Ovary (tissue), 9 donors: ENCODE measurements around the gene RNF38. TPM values are rescaled to one million over a fixed set of nuclear protein-coding genes. Genes with fewer than 3 reads are reported as not detected.
"Not testable (repeated sequence)": the region's sequence is repeated elsewhere in the genome, so short reads cannot be mapped to it uniquely, and the experiment has no call there.

Experiments used
- DNase-seq, 5 donors: peaks; one replicate each; pipeline ENCODE4 v3.0.0-alpha.2; 2019 to 2020
- H3K27ac ChIP-seq, 2 donors: fragments of 200-600 bp; one replicate each; pipeline versions ENCODE4 v1.5.1 to v1.8.0; 2019 to 2022
- H3K27me3 ChIP-seq: fragments of 200-600 bp; one replicate; pipeline ENCODE4 v1.8.0; 2022
- H3K36me3 ChIP-seq: fragments of 200-600 bp; sonication (generic); one replicate; pipeline ENCODE4 v1.5.1; 2019
- H3K4me1 ChIP-seq: one replicate; pipeline ENCODE4 v1.8.1; 2013; ENCODE audit warnings: mild to moderate bottlenecking, moderate library complexity; ENCODE audit not compliant: insufficient read depth
- H3K4me3 ChIP-seq: fragments of 200-600 bp; sonication (generic); one replicate; pipeline ENCODE4 v1.5.1; 2017
- H3K9me3 ChIP-seq, 2 donors: fragments of 200-600 bp in 1 of 2; sonication (generic) in 1 of 2; one replicate each; pipeline versions ENCODE4 v1.5.1 to v1.8.1; 2013 to 2019; ENCODE audit warnings: mild to moderate bottlenecking in 1 of 2, moderate library complexity in 1 of 2
- EP300 ChIP-seq: sonication (generic); formaldehyde crosslinking; IDR thresholded peaks from one replicate; pipeline ENCODE4 v1.6.1; 2017; ENCODE audit warnings: antibody characterized with exemption
- POLR2A ChIP-seq: fragments of 450-650 bp; IDR thresholded peaks from one replicate; pipeline ENCODE4 v1.6.1; 2017; ENCODE audit warnings: antibody characterized with exemption, mild to moderate bottlenecking, moderate library complexity
- WGBS, 3 donors: extraction: QIAGEN DNeasy Blood & Tissue Kit in 1 of 3; methylation state at CpG; one replicate each; pipeline versions ENCODE4 v1.1.5 to v1.1.7; 2013 to 2017; 5-methylcytosine and 5-hydroxymethylcytosine counted together
- intact Hi-C, 4 donors: fragments of 100-400 bp; cut with DNase I; formaldehyde crosslinking; loops; one replicate each; pipeline versions ENCODE4 v1.11.0 to v1.15.1; 2022 to 2023
- polyA plus RNA-seq, 2 donors: library from polyadenylated mRNA; stranded (reverse); fragments of 200-250 nt in 1 of 2; fragments of 350-450 nt in 1 of 2; fragmentation: Illumina TruSeq in 1 of 2; extraction: RNeasy Lipid Tissue Mini Kit (QIAGEN cat#74804) in 1 of 2; gene quantifications; one replicate each; pipeline ENCODE4 v1.2.3, GENCODE V29; 2013 to 2014
- total RNA-seq, 7 donors: library from RNA; depleted of rRNA in 2 of 7; stranded (reverse); fragments of >200 nt in 2 of 7; fragmentation: NEBNext Ultra II Directional in 3 of 7; extraction: Animal tissue kit (Norgen Biotek cat#: 25700) in 3 of 7; gene quantifications; one replicate each; pipeline versions ENCODE4 v1.1.0 to v1.2.4, GENCODE V29; 2016 to 2023
- TF ChIP-seq, protein P1 (sequence below), 3 donors: fragments of 450-650 bp in 2 of 3; fragments of 200-600 bp in 1 of 3; IDR thresholded peaks; one replicate each; pipeline versions ENCODE4 v1.5.1 to v1.8.0; 2016 to 2022; ENCODE audit warnings: antibody characterized with exemption in 3 of 3, mild to moderate bottlenecking in 1 of 3
- donor health status: DM: no; HTN: no; CAD: no; lungs with moderate emphysema.
- donor health status: DM: no; HTN: no; CAD: no.
- donor health status: Bipolar disorder and iron deficiency.
- donor health status: DM: yes; HTN: yes; CAD: no.
- donor health status: DM: no; HTN: no; CAD: no.
- donor health status: DM: yes; HTN: yes; CAD: no.

RNF38 gene
- total and polyA plus RNA-seq, 9 donors: 30.4 to 81.3 (median 55.7) TPM

DNA sequence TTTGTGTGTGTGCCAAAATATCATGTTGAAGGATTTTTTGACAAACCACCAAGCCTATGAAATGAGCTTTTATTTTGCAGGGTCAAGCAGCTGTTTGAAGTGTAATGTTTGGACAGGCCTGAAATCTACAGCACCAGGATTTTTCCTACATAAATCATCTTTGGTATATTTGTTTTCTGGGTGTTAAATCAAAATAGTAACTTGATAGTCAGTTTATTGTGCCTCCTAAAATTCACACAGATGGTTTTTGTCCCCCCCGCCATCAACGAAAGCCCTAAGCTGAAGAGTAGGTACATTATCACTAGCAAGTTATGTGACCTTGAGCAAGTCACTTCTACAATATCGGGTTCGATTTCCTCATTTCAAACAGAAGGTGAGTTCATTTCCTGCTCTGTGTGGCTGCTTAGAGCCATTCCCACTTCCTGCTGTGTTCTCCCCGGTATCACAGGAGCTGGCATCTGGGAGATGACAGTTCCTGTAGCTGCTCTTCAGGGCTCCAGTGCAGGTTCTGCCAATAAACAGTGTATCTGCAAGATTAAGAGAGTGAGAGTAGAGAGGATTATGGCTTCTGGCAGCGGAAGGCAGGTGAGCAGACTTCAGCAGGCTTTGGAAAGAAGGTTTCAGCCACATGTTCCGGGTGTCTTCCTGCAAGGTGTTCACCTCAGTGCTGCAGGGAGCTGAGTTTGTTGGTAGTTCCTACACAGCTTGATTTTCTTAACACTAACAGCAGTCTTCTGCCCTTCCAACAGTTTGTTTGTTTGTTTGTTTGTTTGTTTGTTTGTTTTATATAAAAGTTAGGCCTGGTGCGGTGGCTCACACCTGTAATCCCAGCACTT, 93.4 kb downstream of the RNF38 start:
- intact Hi-C loops: no loop called here
- no peak for DNase-seq
- Histone ChIP-seq H3K9me3 (no peaks in the 10 kb centered on the region), H3K4me3 (no peak overlapping the region), H3K27ac (no peak overlapping the region), H3K27me3 (no peaks in the 10 kb centered on the region), H3K36me3 (no peaks in the 10 kb centered on the region), H3K4me1 (peaks cover 1% of the 10 kb centered on the region)
- TF ChIP-seq EP300 (no peak), POLR2A (no peak)
- TF ChIP-seq, protein P1, sequence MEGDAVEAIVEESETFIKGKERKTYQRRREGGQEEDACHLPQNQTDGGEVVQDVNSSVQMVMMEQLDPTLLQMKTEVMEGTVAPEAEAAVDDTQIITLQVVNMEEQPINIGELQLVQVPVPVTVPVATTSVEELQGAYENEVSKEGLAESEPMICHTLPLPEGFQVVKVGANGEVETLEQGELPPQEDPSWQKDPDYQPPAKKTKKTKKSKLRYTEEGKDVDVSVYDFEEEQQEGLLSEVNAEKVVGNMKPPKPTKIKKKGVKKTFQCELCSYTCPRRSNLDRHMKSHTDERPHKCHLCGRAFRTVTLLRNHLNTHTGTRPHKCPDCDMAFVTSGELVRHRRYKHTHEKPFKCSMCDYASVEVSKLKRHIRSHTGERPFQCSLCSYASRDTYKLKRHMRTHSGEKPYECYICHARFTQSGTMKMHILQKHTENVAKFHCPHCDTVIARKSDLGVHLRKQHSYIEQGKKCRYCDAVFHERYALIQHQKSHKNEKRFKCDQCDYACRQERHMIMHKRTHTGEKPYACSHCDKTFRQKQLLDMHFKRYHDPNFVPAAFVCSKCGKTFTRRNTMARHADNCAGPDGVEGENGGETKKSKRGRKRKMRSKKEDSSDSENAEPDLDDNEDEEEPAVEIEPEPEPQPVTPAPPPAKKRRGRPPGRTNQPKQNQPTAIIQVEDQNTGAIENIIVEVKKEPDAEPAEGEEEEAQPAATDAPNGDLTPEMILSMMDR (IDR thresholded peaks at IDR 0.05): no peak
- 43 to 66% (median 59%) methylated on average over 8 of the region's 8 CpGs for whole genome bisulfite sequencing, 3 donors

DNA sequence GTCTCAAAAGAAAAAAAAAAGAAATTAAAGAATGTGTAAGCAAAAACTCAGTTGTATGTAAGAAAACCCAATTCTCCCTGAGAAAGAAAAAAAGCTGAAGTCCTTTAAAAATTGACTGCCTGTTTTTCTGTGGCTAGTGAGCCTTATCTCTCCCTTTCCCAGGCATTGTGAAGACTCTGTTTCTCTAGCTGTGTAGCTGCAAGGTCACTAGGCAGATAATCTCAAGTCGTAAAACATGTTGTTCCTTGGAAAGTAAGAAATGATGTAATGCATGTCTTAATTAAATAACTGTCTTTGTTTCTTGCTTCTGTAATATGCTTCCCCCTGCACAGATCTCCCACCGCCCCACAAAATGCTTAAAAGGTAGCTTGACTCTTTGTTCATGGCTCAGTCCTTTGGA, 95.7 kb downstream of the RNF38 start:
- H3K36me3 ChIP-seq, H3K4me3 ChIP-seq, H3K9me3 ChIP-seq, H3K27ac ChIP-seq, H3K4me1 ChIP-seq, intact Hi-C loops, H3K27me3 ChIP-seq, DNase-seq: not testable (repeated sequence)
- 11 to 41% (median 30%) methylated on average over 2 of the region's 2 CpGs for WGBS, 3 donors

DNA sequence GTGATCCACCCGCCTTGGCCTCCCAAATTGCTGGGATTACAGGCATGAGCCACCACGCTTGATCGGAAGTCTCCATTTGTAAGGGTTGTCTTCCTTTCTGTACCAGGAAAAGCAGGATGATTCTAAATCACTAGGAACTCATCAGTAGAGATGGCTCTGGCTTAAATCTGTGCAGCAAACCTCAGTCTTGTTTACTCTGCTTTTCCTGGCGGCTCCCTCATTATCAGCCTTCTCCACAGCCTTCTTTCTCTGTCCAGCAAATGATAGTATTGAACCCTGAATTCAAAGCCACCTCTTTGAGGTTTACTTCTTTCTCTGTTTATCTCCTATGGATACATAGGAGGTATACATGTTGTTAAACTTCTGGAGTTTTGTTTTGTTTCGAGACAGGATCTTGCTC, 98.8 kb downstream of the RNF38 start:
- H3K9me3 ChIP-seq: no peaks in the 10 kb centered on the region
- 74 to 96% (median 88%) methylated on average over 5 of the region's 5 CpGs for WGBS, 3 donors
- H3K4me1 ChIP-seq: no peaks in the 10 kb centered on the region
- no peaks in the 10 kb centered on the region for H3K27me3 ChIP-seq
- H3K36me3 ChIP-seq: no peaks in the 10 kb centered on the region
- no peak for DNase-seq
- no peak for TF ChIP-seq POLR2A
- TF ChIP-seq, protein P1 (IDR thresholded peaks at IDR 0.05): no peak
- TF ChIP-seq EP300: no peak
- no peak overlapping the region for H3K27ac ChIP-seq
- intact Hi-C loops: no loop called here
- H3K4me3 ChIP-seq: no peak overlapping the region

DNA sequence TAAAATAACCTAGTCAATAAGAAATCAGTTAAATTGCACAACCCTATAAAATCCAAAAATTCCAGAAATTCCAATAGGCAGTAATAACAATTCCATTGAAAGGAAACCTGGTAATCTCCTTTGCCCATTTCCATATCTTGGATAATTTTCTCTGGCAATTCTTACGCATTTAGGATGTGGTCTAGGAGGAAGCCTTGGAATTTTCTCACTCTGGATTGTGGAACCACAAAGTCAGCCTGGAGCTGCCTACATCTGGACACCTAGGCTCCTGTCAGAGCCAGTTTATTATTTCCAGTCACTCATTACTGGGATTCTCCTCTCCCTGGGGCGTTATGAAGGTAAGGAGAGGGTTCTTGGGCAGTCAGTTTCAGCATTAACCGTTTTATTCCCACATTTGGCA, 101.5 kb downstream of the RNF38 start:
- Histone ChIP-seq H3K27ac (no peak overlapping the region), H3K27me3 (no peaks in the 10 kb centered on the region), H3K36me3 (no peaks in the 10 kb centered on the region), H3K4me3 (no peak overlapping the region), H3K9me3 (no peaks in the 10 kb centered on the region), H3K4me1 (no peaks in the 10 kb centered on the region)
- intact Hi-C loops: no loop called here
- TF ChIP-seq, protein P1 (IDR thresholded peaks at IDR 0.05): no peak
- TF ChIP-seq POLR2A: no peak
- no peak for TF ChIP-seq EP300
- WGBS, 3 donors: 51 to 58% (median 53%) methylated on average over 3 of the region's 3 CpGs
- DNase-seq: no peak

DNA sequence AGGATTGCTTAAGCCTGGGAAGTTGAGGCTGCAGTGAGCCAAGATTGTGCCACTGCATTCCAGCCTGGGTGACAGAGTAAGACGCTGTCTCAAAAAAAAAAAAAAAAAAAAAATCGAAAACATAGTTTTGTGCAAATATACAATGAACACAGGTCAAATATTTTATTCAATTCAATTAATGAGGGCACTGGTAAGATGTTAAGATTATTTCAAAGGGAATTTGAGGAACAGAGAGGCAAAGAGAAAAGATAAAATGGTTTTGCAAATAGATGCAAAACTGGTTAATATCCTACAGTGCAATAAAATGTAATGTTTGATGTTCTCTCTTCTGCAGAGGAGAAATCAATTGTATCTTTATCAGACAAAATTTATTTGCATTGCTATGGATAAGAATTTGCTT, 102.3 kb downstream of the RNF38 start:
- intact Hi-C loops: no loop called here
- DNase-seq: no peak

DNA sequence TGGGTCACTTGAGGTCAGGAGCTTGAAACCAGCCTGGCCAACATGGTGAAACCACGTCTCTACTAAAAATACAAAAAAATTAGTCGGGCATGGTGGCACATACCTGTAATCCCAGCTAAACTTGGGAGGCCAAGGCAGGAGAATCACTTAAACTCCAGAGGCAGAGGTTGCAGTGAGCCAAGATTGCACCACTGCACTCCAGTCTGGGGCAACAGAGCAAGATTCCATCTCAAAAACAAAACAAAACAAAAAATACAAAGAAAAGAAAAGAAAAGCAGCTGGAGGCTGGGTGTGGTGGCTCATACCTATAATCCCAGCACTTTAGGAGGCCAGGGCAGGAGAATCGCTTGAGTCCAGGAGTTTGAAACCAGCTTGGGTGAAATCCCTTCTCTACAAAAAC, 105.1 kb downstream of the RNF38 start:
- H3K9me3 ChIP-seq, H3K27ac ChIP-seq, intact Hi-C loops, H3K4me1 ChIP-seq, DNase-seq, H3K27me3 ChIP-seq, H3K4me3 ChIP-seq, H3K36me3 ChIP-seq: not testable (repeated sequence)
- WGBS, 3 donors: 89 to 96% (median 93%) methylated on average over 3 of the region's 3 CpGs

More for the DNA sequence above, 102.3 kb downstream of the RNF38 start:
- no peaks in the 10 kb centered on the region for H3K27me3 ChIP-seq
- no peak overlapping the region for H3K4me3 ChIP-seq
- no peaks in the 10 kb centered on the region for H3K36me3 ChIP-seq
- H3K9me3 ChIP-seq: no peaks in the 10 kb centered on the region
- TF ChIP-seq EP300 (no peak), POLR2A (no peak)
- TF ChIP-seq, protein P1 (IDR thresholded peaks at IDR 0.05): no peak
- 85 to 92% (median 92%) methylated on average over 2 of the region's 2 CpGs for WGBS, 3 donors
- H3K4me1 ChIP-seq: no peaks in the 10 kb centered on the region
- H3K27ac ChIP-seq: no peak overlapping the region
